Measurements from ENCODE around the gene CSNK2A1. TPM values are rescaled to one million over a fixed set of nuclear protein-coding genes. Genes with fewer than 3 reads are reported as not detected.

The CSNK2A1 gene
- total and polyA plus RNA-seq, 4 donors, result 17.0 to 60.3 (median 39.7) TPM

- no peak for DNase-seq (ENCODE audit: low spot score)
- Histone ChIP-seq H3K9me3 (ENCODE audit: control insufficient read depth in 4 of 4, low read length in 3 of 4) (no peaks in the 10 kb centered on the region), H3K4me3 (ENCODE audit: low read depth in 1 of 3, low read length in 3 of 3) (no peak overlapping the region), H3K9ac (ENCODE audit: low read depth in 1 of 2, low read length in 2 of 2) (no peak overlapping the region), H3K36me3 (ENCODE audit: control insufficient read depth in 4 of 4, insufficient read depth in 3 of 4, low read depth in 1 of 4, low read length in 3 of 4) (no peaks in the 10 kb centered on the region), H3K27ac (ENCODE audit: low read depth in 1 of 2, low read length in 2 of 2) (no peak overlapping the region), H3K27me3 (ENCODE audit: control insufficient read depth in 4 of 4, insufficient read depth in 4 of 4, low read length in 3 of 4) (peaks cover 0 to 3% (median 1%) of the 10 kb centered on the region in 4 donors), H3K4me1 (ENCODE audit: control insufficient read depth in 4 of 4, insufficient read depth in 4 of 4, low read length in 3 of 4) (peaks cover 2 to 13% (median 4%) of the 10 kb centered on the region in 4 donors)
- 94% methylated on average over 1 of the region's 1 CpG for WGBS
- TF ChIP-seq REST (IDR thresholded peaks at IDR 0.05), result no peak
- no peak for TF ChIP-seq YY1 (IDR thresholded peaks at IDR 0.05)
- TF ChIP-seq CTCF (IDR thresholded peaks at IDR 0.05; ENCODE audit: low read depth, low read length, missing input control), result no peak
- TF ChIP-seq JUND (IDR thresholded peaks at IDR 0.05), result no peak
- TF ChIP-seq TAF1 (conservative IDR thresholded peaks at IDR 0.05), result no peak
- no peak for TF ChIP-seq HNF4G (IDR thresholded peaks at IDR 0.05)
- TF ChIP-seq SP1 (IDR thresholded peaks at IDR 0.05), result no peak
- no peak for TF ChIP-seq FOXA2 (IDR thresholded peaks at IDR 0.05)
- no peak for TF ChIP-seq RXRA (IDR thresholded peaks at IDR 0.05)
- no peak for TF ChIP-seq NR2F2 (IDR thresholded peaks at IDR 0.05)
- TF ChIP-seq ATF3 (IDR thresholded peaks at IDR 0.05), result no peak
- TF ChIP-seq FOXA1 (IDR thresholded peaks at IDR 0.05), result no peak
- TF ChIP-seq GABPA (IDR thresholded peaks at IDR 0.05 in 1 of 2, conservative IDR thresholded peaks at IDR 0.05 in 1 of 2), result no peak
- TF ChIP-seq EGR1 (IDR thresholded peaks at IDR 0.05; ENCODE audit: low read depth in 2 of 2), result no peak
- no peak for TF ChIP-seq HNF4A (conservative IDR thresholded peaks at IDR 0.05)
- no peak for TF ChIP-seq RAD21 (IDR thresholded peaks at IDR 0.05)
- TF ChIP-seq ZBTB33 (IDR thresholded peaks at IDR 0.05), result no peak
- TF ChIP-seq MAX (IDR thresholded peaks at IDR 0.05), result no peak
These were observed 3.8 kb upstream of the CSNK2A1 start for GRCh38 chr20:547394-547793.
